Lung microvascular endothelial cell (primary cell): ENCODE results near the gene OR3A3. TPM values are rescaled to one million over a fixed set of nuclear protein-coding genes. Genes with fewer than 3 reads are reported as not detected.
"Not testable (repeated sequence)": the region's sequence is repeated elsewhere in the genome, so short reads cannot be mapped to it uniquely, and the experiment has no call there.

Experiments used
- DNase-seq, 2 donors: peaks; one replicate each; pipeline versions ENCODE4 v3.0.0 to v3.0.0-alpha.2; 2010; ENCODE audit warnings: low read depth in 2 of 2
- total RNA-seq: library from RNA; depleted of rRNA; stranded (reverse); fragments of >200 nt; gene quantifications from 2 replicates; pipeline ENCODE4 v1.2.1, GENCODE V29; 2014

Gene OR3A3
- not detected in 2 replicates for total RNA-seq

GRCh38 chr17:3411070-3411469, at the start of gene OR3A3:
TSS of gene OR3A3 (plus strand) at chr17:3411370.
- DNase-seq, result no peak

- DNase-seq, result not testable (repeated sequence)
Measured at GRCh38 chr17:3371167-3371566, 40.0 kb upstream of the OR3A3 start.

- no peak for DNase-seq
Measured at GRCh38 chr17:3378321-3378720, 32.8 kb upstream of the OR3A3 start.

GRCh38 chr17:3381957-3382356, 29.2 kb upstream of the OR3A3 start:
- no peak for DNase-seq

- no peak for DNase-seq
Measured at GRCh38 chr17:3385869-3386816, 25.0 kb upstream of the OR3A3 start, which contains the start of gene OR3A2. TSS of gene OR3A2 (minus strand) at chr17:3386308.

GRCh38 chr17:3389791-3390190, 21.4 kb upstream of the OR3A3 start:
- no peak for DNase-seq

GRCh38 chr17:3397801-3398200, 13.4 kb upstream of the OR3A3 start:
- DNase-seq, result not testable (repeated sequence)

- no peak for DNase-seq
Measured at GRCh38 chr17:3398310-3398709, 12.9 kb upstream of the OR3A3 start, which contains the start of gene OR1E1. TSS of gene OR1E1 (minus strand) at chr17:3398410. CDS start at chr17:3398410, 0 bp downstream.

GRCh38 chr17:3400055-3400454, 11.1 kb upstream of the OR3A3 start:
- DNase-seq, result no peak

GRCh38 chr17:3401786-3402185, 9.4 kb upstream of the OR3A3 start:
- no peak for DNase-seq

GRCh38 chr17:3403856-3404255, 7.3 kb upstream of the OR3A3 start:
- DNase-seq, result not testable (repeated sequence)

GRCh38 chr17:3412216-3412615, 1.0 kb downstream of the OR3A3 start:
- DNase-seq, result not testable (repeated sequence)

- DNase-seq, result no peak
Measured at GRCh38 chr17:3415610-3416009, 4.4 kb downstream of the OR3A3 start.

GRCh38 chr17:3418222-3418621, 7.1 kb downstream of the OR3A3 start:
- DNase-seq, result no peak

GRCh38 chr17:3433215-3433614, 22.0 kb downstream of the OR3A3 start:
- peak in 1 of 2 donors; percentile 4 for DNase-seq

GRCh38 chr17:3433741-3434140, 22.6 kb downstream of the OR3A3 start, which contains the start of gene OR1E2:
TSS of gene OR1E2 (minus strand) at chr17:3433841. CDS start at chr17:3433841, 0 bp downstream.
- no peak for DNase-seq

- no peak for DNase-seq
Measured at GRCh38 chr17:3438368-3438767, 27.2 kb downstream of the OR3A3 start.

GRCh38 chr17:3440451-3440850, 29.3 kb downstream of the OR3A3 start:
- no peak for DNase-seq

- DNase-seq, result peak in 1 of 2 donors; percentile 0
Measured at GRCh38 chr17:3447625-3448024, 36.5 kb downstream of the OR3A3 start.

GRCh38 chr17:3448059-3448665, 37.0 kb downstream of the OR3A3 start:
- DNase-seq, result no peak

- not testable (repeated sequence) for DNase-seq
Measured at GRCh38 chr17:3466355-3466754, 55.2 kb downstream of the OR3A3 start.

- DNase-seq, result no peak
Measured at GRCh38 chr17:3469529-3469928, 58.4 kb downstream of the OR3A3 start.
